ENCODE data around the gene PPARD. TPM values are rescaled to one million over a fixed set of nuclear protein-coding genes. Genes with fewer than 3 reads are reported as not detected.
"Not testable (repeated sequence)": the region's sequence is repeated elsewhere in the genome, so short reads cannot be mapped to it uniquely, and the experiment has no call there.

PPARD gene
- total RNA-seq, 4 donors from 2014 or later, result 23.4 to 31.4 (median 26.9) TPM

GRCh38 chr6:35300848-35301247 lies 41.5 kb upstream of the PPARD start:
- TF ChIP-seq, protein P1, sequence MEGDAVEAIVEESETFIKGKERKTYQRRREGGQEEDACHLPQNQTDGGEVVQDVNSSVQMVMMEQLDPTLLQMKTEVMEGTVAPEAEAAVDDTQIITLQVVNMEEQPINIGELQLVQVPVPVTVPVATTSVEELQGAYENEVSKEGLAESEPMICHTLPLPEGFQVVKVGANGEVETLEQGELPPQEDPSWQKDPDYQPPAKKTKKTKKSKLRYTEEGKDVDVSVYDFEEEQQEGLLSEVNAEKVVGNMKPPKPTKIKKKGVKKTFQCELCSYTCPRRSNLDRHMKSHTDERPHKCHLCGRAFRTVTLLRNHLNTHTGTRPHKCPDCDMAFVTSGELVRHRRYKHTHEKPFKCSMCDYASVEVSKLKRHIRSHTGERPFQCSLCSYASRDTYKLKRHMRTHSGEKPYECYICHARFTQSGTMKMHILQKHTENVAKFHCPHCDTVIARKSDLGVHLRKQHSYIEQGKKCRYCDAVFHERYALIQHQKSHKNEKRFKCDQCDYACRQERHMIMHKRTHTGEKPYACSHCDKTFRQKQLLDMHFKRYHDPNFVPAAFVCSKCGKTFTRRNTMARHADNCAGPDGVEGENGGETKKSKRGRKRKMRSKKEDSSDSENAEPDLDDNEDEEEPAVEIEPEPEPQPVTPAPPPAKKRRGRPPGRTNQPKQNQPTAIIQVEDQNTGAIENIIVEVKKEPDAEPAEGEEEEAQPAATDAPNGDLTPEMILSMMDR (IDR thresholded peaks at IDR 0.05), result no peak
- no peak for TF ChIP-seq POLR2A (IDR thresholded peaks at IDR 0.05)
- TF ChIP-seq EP300 (IDR thresholded peaks at IDR 0.05), result no peak
- TF ChIP-seq POLR2AphosphoS5 (IDR thresholded peaks at IDR 0.05), result no peak
- H3K9me3 ChIP-seq, result no peaks in the 10 kb centered on the region
- H3K27ac ChIP-seq, result peak overlapping the region; percentile 54
- H3K36me3 ChIP-seq, result peaks cover 4% of the 10 kb centered on the region
- DNase-seq (ENCODE audit: low spot score in 2 of 2), result peak in 1 of 2 donors; percentile 51
- H3K4me1 ChIP-seq, result peaks cover 73% of the 10 kb centered on the region
- no peak overlapping the region for H3K4me3 ChIP-seq
- H3K27me3 ChIP-seq, result no peaks in the 10 kb centered on the region

DNA sequence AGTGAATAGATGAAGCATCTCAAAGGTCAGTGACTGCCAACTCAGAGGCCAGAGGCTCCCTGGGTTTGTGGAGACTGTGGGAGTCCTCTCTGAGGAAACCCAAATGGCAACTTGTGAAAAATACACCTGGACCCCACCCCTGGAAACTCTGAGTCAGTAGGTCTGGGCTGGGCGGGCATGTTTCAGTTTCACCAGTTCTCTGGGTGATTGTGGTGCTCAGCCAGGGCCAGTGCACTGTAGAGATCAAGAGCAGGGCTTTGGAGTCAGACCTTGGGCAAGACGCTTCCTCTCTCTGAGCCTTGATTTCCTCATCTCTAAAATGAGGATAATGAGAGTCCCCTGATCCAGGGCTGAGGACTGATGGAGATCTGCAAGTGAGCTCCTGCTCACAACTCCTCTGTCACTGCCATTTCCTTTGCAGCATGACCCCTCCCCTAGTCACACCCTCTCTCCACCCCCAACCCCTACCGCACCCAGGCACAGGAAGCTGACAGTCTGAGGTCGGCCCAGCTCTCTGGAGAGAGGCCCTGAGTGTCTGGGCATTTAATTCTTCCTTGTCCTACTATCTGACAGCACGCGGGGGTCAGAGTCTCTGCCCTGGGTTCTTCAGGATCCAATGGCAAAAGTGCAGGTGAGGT lies 39.6 kb upstream of the PPARD start:
- H3K27me3 ChIP-seq, result no peaks in the 10 kb centered on the region
- 28% methylated on average over 5 of the region's 6 CpGs for WGBS
- peak in 1 of 2 donors; percentile 74 for DNase-seq (ENCODE audit: low spot score in 2 of 2)
- H3K36me3 ChIP-seq, result no peaks in the 10 kb centered on the region
- H3K4me1 ChIP-seq, result peaks cover 64% of the 10 kb centered on the region
- no peaks in the 10 kb centered on the region for H3K9me3 ChIP-seq
- H3K4me3 ChIP-seq, result peak overlapping the region; percentile 7
- peak overlapping the region; percentile 65 for H3K27ac ChIP-seq
- TF ChIP-seq, protein P1 (IDR thresholded peaks at IDR 0.05), result no peak
- TF ChIP-seq EP300 (IDR thresholded peaks at IDR 0.05) (no peak), POLR2A (IDR thresholded peaks at IDR 0.05) (no peak), POLR2AphosphoS5 (IDR thresholded peaks at IDR 0.05) (no peak)

DNA sequence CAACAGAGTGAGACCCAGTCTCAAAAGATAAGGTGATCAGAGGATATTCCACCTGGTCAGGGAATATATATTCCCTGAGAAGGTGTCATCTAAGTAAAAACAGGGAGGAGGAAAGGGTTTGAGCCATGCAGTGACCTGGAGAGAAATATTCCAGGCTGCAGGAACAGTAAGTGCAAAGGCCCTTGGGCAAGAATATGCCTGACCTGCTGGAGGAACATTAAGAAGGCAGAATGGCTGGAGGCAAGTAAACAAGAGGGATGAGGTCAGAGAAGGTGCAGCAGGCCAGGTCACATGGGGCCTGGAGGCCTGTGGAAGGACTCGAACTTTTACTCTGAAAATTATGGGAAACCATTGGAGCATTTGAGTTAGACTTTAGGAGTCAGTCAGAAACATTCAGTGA lies 38.1 kb upstream of the PPARD start:
- H3K4me3 ChIP-seq, result no peak overlapping the region
- no peaks in the 10 kb centered on the region for H3K27me3 ChIP-seq
- no peaks in the 10 kb centered on the region for H3K36me3 ChIP-seq
- no peaks in the 10 kb centered on the region for H3K9me3 ChIP-seq
- TF ChIP-seq EP300 (IDR thresholded peaks at IDR 0.05), result no peak
- TF ChIP-seq, protein P1 (IDR thresholded peaks at IDR 0.05), result no peak
- no peak for TF ChIP-seq POLR2AphosphoS5 (IDR thresholded peaks at IDR 0.05)
- TF ChIP-seq POLR2A (IDR thresholded peaks at IDR 0.05), result no peak
- H3K4me1 ChIP-seq, result peaks cover 48% of the 10 kb centered on the region
- H3K27ac ChIP-seq, result no peak overlapping the region
- 55% methylated on average over 1 of the region's 1 CpG for WGBS
- no peak for DNase-seq (ENCODE audit: low spot score in 2 of 2)

- Histone ChIP-seq H3K9me3 (no peaks in the 10 kb centered on the region), H3K27ac (no peak overlapping the region), H3K4me3 (no peak overlapping the region), H3K4me1 (peaks cover 41% of the 10 kb centered on the region), H3K36me3 (no peaks in the 10 kb centered on the region), H3K27me3 (no peaks in the 10 kb centered on the region)
- WGBS, result 80% methylated on average over 8 of the region's 8 CpGs
- DNase-seq (ENCODE audit: low spot score in 2 of 2), result no peak
- TF ChIP-seq POLR2A (IDR thresholded peaks at IDR 0.05) (no peak), POLR2AphosphoS5 (IDR thresholded peaks at IDR 0.05) (no peak), EP300 (IDR thresholded peaks at IDR 0.05) (no peak)
- TF ChIP-seq, protein P1 (IDR thresholded peaks at IDR 0.05), result no peak
Observed at GRCh38 chr6:35305117-35305516, 37.2 kb upstream of the PPARD start.

GRCh38 chr6:35307138-35307537 lies 35.2 kb upstream of the PPARD start:
- H3K36me3 ChIP-seq; H3K4me3 ChIP-seq; H3K27ac ChIP-seq; H3K9me3 ChIP-seq; H3K27me3 ChIP-seq; DNase-seq (ENCODE audit: low spot score in 2 of 2): not testable (repeated sequence)
- 87% methylated on average over 15 of the region's 15 CpGs for WGBS
- H3K4me1 ChIP-seq, result peaks cover 35% of the 10 kb centered on the region

GRCh38 chr6:35308543-35308942 lies 33.8 kb upstream of the PPARD start:
- H3K9me3 ChIP-seq; H3K4me3 ChIP-seq; H3K27ac ChIP-seq; DNase-seq (ENCODE audit: low spot score in 2 of 2); H3K27me3 ChIP-seq: not testable (repeated sequence)
- 95% methylated on average over 2 of the region's 2 CpGs for WGBS
- H3K4me1 ChIP-seq, result peaks cover 24% of the 10 kb centered on the region
- H3K36me3 ChIP-seq, result peaks cover 11% of the 10 kb centered on the region

Data from suprapubic skin (tissue), 4 donors.